HEK293T (cell line): Measurements from ENCODE around the gene ARHGAP12.

Source experiments
- BHLHE40 ChIP-seq: fragments of 450-650 bp; IDR thresholded peaks from 2 replicates; pipeline ENCODE4 v1.6.1; 2016; ENCODE audit warnings: mild to moderate bottlenecking, moderate library complexity, borderline replicate concordance
- FOXM1 ChIP-seq: fragments of 450-650 bp; IDR thresholded peaks from 2 replicates; pipeline ENCODE4 v1.6.1; 2017; ENCODE audit warnings: mild to moderate bottlenecking, borderline replicate concordance
- HDGF ChIP-seq: fragments of 450-650 bp; IDR thresholded peaks from 2 replicates; pipeline ENCODE4 v1.6.1; 2017; ENCODE audit warnings: antibody characterized with exemption, borderline replicate concordance
- L3MBTL2 ChIP-seq: fragments of 450-650 bp; conservative IDR thresholded peaks from 2 replicates; pipeline ENCODE4 v1.6.1; 2016; ENCODE audit warnings: mild to moderate bottlenecking
- PKNOX1 ChIP-seq: fragments of 450-650 bp; IDR thresholded peaks from 2 replicates; pipeline ENCODE4 v1.6.1; 2016
- SP1 ChIP-seq: fragments of 450-650 bp; IDR thresholded peaks from 2 replicates; pipeline ENCODE4 v1.6.1; 2017
- TARDBP ChIP-seq: fragments of 450-650 bp; IDR thresholded peaks from 2 replicates; pipeline ENCODE4 v1.6.1; 2016

- TF ChIP-seq BHLHE40, result no peak
- TF ChIP-seq SP1, result no peak
- TF ChIP-seq TARDBP, result no peak
- no peak for TF ChIP-seq FOXM1
- TF ChIP-seq HDGF, result no peak
- TF ChIP-seq L3MBTL2, result no peak
- TF ChIP-seq PKNOX1, result no peak
Measured at GRCh38 chr10:31958856-31959255, 30.2 kb upstream of the ARHGAP12 start.
